HG02840 (cell line): Measurements from ENCODE around the gene WSB1.
"Not testable (repeated sequence)": the region's sequence is repeated elsewhere in the genome, so short reads cannot be mapped to it uniquely, and the experiment has no call there.

Experiments
- ATAC-seq: cut with Tn5 transposase; IDR thresholded peaks from one replicate; pipeline ENCODE4 v1.9.1; 2021; ENCODE audit warnings: mild to moderate bottlenecking, moderate library complexity, moderate number of reproducible peaks; ENCODE audit not compliant: unreplicated experiment, low FRiP score

WSB1 gene

DNA sequence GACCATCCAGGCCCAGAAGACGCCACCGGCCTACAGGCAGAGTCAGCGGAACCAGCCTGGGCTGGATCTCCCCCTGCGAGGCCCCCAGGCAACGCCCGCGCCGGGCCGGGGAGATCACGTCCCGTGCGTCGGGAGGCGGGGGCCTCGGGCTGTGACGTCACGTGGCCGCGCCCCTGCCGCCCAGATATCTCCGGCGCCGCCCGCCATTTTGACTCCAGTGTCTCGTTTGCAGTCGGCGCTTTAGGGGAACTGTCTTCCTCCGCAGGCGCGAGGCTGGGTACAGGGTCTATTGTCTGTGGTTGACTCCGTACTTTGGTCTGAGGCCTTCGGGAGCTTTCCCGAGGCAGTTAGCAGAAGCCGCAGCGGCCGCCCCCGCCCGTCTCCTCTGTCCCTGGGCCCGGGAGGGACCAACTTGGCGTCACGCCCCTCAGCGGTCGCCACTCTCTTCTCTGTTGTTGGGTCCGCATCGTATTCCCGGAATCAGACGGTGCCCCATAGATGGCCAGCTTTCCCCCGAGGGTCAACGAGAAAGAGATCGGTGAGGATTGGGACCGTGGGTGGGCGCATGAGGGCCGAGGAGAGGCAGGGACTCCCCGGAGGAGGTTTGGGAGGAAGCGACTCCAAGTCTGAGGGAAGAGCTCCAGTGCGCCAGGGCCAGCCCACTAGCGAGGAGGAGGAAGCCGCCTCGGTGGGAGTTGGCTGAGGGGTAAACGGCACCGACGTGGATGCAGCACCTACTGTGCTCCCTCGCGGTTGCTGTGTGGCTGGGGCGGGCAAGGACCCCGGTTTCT, at the start of gene WSB1:
TSS of gene WSB1 (plus strand) at position 217 of the 791 bp plus-strand sequence. CDS start at position 499, 282 bp downstream.
- ATAC-seq: peak; percentile 76

DNA sequence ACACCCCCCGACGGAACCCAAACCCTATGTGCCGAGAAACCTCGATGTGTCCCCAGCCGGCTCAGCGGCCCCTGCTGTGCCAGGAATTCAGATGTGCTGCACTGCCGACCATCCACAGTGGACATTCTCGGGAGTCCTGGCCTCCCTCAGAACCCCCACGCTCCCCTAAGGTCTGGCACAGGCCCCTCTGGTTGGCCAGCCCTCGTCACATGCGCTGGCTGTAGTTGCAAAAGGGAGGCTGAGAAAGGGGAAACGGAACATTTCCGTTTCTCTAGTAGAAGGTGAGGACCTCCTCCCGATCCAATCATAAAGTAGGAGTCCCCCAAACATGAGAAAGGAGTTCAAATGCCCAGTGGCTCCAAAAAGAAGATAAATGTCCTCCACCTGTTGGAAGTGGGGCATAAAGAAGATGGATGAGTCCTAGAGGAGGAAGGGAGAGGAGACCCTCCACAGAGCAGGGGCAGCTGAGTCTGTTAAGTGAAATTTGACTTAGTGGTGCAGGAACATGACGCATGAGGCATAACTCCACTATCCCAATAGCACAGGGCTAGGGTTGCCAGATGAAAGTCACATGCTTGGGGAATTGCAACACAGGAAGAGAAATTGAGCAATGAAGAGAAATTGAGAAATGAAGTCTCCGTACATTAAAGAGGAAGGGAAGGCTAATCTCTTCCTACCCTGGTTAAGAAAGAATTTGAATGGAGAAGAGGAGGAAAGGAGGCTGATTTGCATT, 49.3 kb upstream of the WSB1 start:
- no peak for ATAC-seq

DNA sequence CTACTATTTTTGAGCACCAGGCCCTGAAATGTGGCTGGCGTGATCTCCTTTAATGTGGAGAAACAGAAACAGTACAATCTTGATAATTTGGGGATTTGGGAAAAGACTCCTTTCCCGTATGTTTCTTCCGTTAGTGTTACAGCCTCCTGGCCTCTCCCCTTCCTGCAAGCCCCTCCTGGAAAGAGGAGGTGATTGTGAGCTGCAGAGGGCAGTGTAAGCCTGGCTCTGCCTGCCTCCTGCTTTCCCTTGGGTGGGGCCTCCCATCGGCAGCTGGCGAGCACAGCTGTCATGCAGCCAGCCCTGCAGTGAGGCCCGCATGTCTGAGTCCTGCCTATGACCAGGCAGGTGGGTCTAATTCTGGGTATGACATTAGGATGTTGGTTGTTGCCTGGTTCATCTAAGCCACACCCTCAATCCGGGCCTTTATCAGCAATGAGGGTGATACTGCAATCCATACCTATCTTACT, 48.7 kb upstream of the WSB1 start:
- peak; percentile 79 for ATAC-seq

GRCh38 chr17:27246537-27246936, 47.4 kb upstream of the WSB1 start:
- ATAC-seq: no peak

DNA sequence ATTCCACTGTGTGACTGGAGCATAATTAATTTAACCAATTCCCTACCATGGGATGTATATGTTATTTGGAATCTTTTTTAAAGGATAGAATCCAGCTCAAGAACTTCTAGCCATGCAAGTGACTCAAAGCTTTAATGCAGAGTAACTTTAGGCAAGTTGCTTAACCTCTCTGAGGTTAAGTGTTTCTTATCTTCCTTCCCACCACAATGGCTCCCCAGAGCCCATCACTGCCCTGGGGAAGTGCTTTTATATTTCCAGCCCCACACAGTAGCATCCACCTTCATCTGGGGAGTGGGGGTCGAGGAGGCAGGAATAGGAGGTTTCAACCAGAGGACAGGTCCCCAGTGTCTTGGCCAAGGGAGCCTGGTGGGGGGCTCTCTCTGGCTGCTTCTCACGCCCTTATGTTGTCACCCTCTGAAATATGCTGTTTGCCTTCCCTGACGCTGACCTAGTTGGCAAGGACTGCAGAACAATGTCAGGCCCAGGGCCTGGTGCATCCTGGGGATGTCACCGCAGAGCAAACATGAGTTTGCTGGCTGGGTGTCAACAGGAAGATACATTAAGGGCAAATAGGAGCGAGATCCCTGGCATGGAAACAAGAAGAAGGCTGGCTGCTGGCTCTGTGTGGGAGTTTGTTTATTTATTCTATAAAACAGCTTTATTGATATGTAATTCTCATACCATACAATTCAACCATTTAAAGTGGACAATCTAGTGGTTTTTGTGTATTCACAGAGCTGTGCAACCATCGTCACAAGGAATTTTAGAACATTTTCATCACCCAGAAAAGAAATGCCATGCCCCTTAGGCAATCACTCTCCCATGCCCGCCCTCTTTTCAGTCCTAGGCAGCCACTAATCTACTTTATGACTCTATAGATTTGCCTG, 46.6 kb upstream of the WSB1 start:
- no peak for ATAC-seq

DNA sequence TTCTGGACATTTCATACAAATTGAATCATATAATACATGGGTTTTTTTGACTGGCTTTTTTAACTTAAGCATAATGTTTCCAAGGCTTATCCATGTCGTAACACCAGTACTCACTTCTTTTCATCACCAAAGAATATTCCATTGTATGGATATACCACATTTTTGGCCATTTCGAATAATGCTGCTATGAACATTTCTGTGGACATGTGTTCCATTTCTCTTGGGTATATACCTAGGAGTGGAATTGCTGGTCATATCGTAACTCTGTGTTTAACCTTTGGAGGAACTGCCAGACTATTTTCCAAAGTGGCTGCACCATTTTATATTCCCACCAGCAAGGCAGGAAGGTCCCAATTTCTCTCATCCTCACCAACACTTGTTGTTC, 46.0 kb upstream of the WSB1 start:
- no peak for ATAC-seq

- not testable (repeated sequence) for ATAC-seq
Measured at GRCh38 chr17:27250791-27251190, 43.1 kb upstream of the WSB1 start.

GRCh38 chr17:27254802-27255201, 39.1 kb upstream of the WSB1 start:
- ATAC-seq: not testable (repeated sequence)

DNA sequence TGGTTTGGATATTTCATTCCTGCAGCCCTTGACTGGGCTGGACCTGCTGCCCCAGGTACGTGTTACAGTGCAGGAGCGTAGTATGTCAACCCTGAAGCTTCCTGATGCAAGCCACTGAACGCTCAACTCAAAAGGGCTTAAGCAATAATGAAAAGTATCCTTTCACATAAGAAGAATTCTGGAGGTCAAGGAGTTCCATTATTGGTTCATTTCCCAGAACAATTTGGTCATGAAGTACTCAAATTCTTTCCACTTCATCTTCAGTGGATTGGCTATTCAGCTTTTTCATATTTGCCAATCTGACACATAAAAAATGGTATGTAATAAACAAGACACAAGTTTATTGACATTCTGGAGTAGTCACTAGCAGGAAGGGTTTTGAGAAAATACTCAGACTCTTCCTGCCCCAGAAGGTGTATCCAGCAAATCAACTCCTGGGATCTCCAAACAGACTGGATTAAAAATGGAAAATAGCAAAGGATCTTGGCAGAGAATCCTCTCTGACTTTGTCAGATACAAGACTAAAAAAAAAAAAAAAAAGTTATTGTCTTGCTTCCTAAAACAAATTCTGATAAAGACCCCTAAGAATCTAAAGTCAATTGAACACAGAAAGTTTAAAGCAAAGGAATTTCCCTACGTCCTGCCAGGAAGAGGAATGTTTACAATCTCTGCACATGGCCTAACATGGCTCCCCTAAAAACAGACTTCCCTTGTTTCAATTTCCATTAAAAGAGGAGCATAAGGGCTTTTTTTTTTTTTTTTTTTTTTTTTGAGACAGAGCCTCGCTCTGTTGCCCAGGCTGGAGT, 37.5 kb upstream of the WSB1 start:
- ATAC-seq: no peak

GRCh38 chr17:27257031-27257357, 36.9 kb upstream of the WSB1 start:
- ATAC-seq: no peak

DNA sequence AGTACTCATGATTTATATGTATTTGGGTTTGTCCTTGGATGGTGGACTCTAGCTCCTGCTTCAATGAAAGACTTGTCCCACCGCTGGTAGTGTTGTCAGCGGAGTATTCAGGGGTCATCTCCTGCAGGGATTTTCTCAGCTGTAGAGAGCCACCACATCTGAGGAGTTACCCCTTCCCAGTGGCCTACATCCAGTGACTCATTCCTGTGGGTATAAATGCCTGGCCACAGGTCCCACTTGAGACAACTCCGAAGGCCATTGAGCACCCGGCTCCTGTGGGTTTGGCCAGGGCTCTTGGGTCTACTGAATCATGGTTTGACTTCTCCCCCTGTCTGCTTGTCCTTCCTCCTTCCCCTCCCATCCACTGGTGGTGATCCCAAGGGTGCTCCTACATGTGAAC, 34.6 kb upstream of the WSB1 start:
- no peak for ATAC-seq

GRCh38 chr17:27263386-27263785, 30.5 kb upstream of the WSB1 start:
- ATAC-seq: no peak

- ATAC-seq: no peak
Measured at GRCh38 chr17:27264068-27264812, 29.7 kb upstream of the WSB1 start.

DNA sequence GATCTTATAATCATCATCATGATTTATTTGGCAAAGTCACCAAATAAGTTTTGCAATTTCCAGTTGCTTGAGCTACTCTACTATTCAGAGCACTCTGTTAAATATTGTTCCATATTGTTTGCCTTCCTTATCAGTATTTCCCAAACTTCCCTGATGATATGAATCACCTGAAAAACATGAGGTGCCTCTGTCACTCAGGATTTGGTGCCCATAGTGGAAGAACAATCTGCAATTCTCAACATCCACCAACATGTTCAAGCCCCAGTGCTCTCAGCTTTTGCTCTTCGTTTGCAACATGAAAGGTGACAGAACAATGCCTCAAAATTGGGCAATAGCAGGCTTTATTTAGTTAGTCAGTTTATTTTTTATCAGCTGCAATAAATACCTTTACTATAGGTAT, 28.6 kb upstream of the WSB1 start:
- ATAC-seq: no peak

- no peak for ATAC-seq
Measured at GRCh38 chr17:27266228-27266627, 27.7 kb upstream of the WSB1 start.

DNA sequence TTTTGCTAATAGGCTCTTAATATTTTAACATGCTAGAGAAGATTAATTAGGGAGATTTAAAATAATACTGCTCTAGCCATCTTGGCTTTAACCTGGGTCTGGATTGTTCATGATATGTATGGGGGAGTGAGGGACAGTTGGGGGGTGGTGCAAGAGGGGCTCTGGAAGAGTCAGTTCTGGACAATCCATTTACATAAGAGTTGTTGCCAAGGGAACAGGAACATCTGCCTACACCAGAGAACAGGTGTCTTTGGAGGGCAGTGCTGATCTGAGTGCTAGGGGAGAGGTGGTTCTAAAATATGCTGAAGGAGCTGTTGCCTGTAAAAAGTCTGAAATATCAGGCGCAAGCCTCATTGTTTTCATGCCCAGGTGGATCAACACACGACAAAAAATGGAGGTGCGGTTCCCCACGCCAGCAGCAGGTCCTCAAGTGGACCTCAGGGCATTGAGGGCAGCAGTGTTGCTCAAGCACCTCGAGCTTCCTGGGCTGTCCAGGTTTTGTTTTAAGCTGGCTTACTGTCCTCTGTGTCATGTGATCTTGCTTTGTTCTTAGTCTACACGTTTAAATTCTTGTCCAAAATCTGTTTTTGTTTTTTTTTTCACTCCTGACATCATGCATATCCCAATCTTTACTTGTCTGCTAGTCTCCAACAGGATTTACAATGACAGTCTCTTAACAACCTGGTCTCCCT, 25.4 kb upstream of the WSB1 start:
- no peak for ATAC-seq

DNA sequence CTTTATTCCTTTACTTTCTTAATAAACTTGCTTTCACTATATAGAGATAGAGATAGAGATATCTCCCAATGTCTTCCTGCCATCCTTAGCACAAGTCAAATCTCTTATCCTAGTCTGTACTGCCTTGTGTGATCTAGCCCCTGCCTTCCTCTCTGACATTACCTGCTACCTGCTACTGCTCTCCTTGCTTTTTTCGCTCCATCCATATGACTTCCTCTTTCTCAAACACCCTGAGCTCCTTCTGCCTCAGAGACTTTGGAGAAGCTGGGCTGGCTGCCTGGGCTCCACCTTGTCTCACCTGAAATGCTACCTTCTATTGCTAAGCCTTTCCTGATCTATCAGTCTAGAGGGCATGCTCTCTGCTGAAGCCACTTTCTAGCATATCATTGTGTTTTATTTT, 24.7 kb upstream of the WSB1 start:
- no peak for ATAC-seq

DNA sequence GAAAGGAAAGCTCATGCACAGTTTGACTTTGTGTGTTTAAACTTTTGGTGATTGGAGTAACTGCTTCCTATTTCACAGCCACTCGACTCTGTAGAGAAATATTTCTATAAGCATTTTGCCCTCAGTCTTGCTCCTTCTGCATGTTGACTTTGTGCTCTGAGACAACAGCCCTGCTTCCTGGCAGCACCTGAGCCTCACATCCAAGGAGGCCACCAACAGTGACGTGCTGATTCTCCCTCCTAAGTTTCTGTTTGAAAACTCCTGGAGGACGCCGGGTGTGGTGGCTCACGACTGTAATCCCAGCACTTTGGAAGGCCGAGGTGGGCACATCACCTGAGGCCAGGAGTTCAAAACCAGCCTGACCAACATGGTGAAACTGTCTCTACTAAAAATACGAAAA, 23.9 kb upstream of the WSB1 start:
- no peak for ATAC-seq

DNA sequence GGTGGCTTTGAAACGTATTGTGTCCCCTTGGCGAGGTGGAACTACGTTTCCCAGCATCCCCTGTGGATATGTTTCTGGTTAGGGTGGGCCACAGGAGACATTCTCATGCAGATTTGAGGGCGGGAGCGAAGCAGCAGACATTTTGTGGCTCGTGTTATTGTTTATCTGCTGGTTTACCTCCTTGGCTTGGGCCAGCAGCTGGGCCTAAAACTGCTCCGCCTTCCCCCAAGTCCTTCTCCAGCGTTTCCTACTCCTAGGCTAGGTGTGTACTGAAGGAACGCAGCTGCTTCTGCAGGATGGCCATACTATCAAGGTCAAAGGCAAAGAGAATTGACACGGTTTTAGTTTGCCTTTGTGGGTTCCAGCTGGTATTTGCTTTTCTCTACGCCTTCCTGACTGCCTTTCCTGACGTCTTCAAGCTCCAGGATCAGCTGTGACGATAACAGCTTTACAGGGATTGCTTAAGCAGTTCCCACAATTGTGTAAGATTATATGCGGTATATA, 17.2 kb upstream of the WSB1 start:
- no peak for ATAC-seq
